Left forelimb (tissue), 1 donor: ENCODE measurements around the gene KRTAP5-3.
"Not testable (repeated sequence)": the region's sequence is repeated elsewhere in the genome, so short reads cannot be mapped to it uniquely, and the experiment has no call there.

ENCODE experiments used
- DNase-seq: peaks from one replicate; pipeline ENCODE4 v3.0.0-alpha.2; 2018; ENCODE audit warnings: low spot score

The KRTAP5-3 gene

GRCh38 chr11:1619449-1619848, 11.2 kb upstream of the KRTAP5-3 start:
- DNase-seq, result no peak

DNA sequence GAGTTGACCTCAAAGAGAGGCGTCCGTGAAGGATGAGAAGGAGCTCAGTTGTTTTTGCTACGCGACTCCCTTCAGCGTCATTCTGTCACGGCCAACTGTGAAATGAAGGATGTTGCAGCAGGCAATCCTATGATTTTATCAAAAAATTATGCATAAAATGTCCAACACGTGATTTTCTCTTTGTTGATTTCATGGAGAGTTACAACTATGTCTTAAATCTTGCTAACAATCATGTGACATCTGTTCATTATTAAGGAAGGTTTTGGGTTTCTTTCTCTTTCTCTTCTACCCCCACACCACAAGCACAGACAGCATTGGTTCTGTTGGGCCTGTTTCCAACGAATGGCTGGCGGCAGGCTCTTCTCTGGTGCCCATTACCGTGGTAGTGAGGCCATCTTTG, 10.0 kb upstream of the KRTAP5-3 start:
- no peak for DNase-seq

GRCh38 chr11:1607901-1608300, 362 bp downstream of the KRTAP5-3 start:
- DNase-seq, result not testable (repeated sequence)

- not testable (repeated sequence) for DNase-seq
Measured at GRCh38 chr11:1607156-1607845, 962 bp downstream of the KRTAP5-3 start.

GRCh38 chr11:1605923-1606322, 2.3 kb downstream of the KRTAP5-3 start:
- DNase-seq, result not testable (repeated sequence)

- no peak for DNase-seq
Measured at GRCh38 chr11:1604711-1605110, 3.6 kb downstream of the KRTAP5-3 start.

- DNase-seq, result no peak
Measured at GRCh38 chr11:1604181-1604580, 4.1 kb downstream of the KRTAP5-3 start.

DNA sequence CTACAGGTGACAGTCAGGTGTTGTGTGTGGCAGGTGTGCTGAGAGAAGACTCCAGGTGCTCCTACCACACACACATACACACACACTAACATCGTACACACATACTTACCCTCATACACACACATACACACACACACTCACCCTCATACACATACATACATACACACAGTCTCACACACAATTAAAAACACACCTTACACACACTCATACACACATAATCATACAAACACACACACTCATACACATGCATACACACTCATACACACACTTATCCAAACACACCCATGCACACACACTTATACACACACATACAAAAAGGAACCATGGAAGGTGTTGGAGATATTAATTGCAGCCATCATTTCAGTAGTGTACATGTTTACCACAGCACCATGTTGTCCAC, 4.6 kb downstream of the KRTAP5-3 start:
- no peak for DNase-seq

DNA sequence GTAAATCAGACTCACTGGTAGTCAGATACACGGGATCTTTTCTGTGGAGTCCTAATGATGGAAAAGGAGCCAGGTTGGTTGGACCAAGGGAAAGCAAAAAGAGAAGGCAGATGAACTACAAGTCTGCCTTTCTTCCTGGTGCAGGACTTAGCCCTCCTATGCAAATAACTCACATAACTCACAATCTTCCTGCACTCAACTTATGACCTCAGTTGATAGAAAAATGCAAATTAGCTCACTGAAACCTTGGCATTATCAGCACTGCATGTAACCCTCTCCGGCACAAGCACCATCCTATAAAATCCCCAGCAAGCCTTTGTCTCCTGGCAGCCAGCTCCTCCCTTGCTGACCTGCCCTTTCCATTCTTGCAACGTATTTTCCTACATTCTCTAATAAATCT, 6.6 kb downstream of the KRTAP5-3 start:
- DNase-seq, result not testable (repeated sequence)

GRCh38 chr11:1600626-1601025, 7.6 kb downstream of the KRTAP5-3 start:
- no peak for DNase-seq

DNA sequence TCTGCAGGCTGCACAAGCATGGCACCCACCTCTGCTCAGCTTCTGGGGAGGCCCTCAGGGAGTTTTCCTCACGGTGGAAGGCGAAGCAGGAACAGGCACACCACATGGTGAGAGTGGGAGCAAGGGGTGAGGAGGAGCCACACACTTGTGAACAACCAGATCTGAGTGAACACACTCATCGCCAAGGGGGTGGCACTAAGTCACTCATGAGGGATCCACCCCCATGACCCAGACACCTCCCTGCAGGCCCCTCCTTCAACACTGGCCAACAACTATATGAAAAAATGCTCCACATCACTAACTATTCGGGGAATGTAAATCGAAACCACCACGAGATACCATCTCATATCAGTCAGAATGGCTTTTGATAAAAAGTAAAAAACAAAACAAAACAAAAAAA, 9.4 kb downstream of the KRTAP5-3 start:
- no peak for DNase-seq

DNA sequence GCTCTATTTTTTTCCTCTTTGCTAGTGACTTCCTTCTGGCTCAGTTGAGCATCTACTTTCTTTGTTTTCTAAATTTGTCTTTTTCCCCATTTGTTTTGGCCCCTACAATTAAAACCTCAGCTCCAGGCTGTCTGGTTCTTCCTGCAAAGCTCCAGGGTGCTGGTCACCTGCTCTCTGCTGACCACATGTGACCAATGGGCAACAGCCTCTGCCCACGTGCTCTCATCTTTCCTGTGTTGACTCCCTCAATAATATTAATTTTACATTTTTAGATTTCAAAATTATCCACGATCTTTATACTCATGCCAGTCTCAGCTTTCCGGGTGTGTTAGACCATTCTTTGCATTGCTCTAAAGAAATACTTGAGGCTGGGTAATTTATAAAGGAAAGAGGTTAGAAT, 9.9 kb downstream of the KRTAP5-3 start:
- DNase-seq, result not testable (repeated sequence)

DNA sequence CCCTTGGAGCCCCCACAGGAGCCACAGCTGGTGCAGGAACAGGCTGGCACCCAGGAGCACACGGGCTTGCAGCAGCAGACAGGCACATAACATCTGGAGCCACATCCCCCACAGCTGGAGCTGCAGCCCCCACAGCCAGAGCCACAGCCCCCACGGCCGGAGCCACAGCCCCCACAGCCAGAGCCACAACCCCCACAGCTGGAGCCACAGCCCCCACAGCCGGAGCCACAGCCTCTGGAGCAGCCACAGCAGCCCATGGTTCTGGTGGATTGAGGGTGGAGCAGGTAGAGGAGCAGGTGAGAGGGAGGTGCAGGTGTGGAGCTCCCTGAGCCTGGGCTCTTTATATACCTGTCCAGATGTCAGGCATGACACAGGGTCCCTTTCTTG, 10.3 kb downstream of the KRTAP5-3 start, which contains the start of gene KRTAP5-2:
TSS of gene KRTAP5-2 (minus strand) at position 301 of the 387 bp plus-strand sequence. CDS start at position 257, 44 bp downstream.
- DNase-seq, result no peak

GRCh38 chr11:1597331-1597993, 10.8 kb downstream of the KRTAP5-3 start:
- DNase-seq, result no peak

GRCh38 chr11:1596576-1597121, 11.6 kb downstream of the KRTAP5-3 start:
- not testable (repeated sequence) for DNase-seq

DNA sequence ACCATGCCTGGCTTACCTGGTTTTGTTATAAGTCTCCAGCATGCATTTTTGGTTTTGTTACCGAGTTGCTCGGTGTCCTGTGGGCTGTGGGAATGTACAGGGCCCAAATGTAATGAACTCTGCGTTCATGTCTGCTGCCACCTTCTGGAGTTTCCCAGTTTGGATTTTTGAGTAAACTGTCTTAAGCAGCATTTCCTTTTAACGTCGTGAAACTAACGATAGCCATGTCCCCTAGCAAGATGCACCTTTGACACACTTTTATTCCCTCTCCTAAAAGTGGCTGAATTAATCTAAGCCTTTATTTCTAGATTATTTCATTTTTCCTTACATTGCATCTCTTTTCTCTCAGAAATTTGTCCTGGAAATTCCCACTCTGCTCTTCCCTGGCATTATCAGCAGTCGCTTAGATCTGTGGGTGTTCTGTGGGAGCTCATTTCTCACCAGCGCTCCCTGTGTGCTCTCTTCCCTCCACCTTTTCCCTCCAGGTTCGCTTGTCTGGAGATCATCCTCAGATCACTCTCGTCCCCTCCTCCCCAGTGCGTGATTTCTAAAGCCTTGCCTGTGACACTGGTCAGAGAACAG, 12.2 kb downstream of the KRTAP5-3 start:
- not testable (repeated sequence) for DNase-seq

DNA sequence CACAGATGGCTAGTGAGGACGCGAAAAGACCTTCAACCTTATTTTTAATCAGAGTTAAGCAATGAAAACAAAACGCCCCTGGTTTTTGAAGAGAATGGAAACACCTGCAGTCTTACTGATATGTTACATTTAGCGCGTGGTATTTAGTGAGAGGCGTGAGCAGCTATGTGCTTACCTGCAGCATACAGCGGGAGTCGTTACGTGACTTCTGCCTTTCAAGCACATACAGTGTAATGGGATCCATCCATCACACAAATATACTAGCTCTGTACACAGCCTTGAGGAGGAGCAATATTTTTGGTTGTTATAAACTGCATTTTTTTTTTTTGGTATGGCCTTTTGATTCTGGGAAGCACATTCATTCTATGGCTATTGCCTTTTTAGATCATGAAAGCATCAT, 15.6 kb downstream of the KRTAP5-3 start:
- no peak for DNase-seq

DNA sequence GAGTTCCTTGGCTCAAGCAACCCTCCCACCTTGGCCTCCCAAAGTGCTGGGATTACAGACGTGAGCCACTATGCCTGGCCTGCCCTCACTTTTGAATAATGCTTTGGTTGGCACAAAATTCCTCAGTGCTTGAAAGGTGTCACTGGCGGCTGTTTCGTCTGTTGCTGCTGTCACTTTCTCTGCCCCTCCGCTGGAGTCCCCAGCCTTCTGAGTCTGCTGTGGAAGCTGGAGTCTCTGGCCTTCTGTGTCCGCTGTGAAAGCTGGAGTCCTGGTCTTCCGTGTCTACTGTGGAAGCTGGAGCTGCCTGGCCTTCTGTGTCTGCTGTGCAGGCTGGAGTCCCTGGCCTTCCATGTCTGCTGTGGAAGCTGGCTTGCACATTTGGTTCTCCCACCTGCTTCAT, 18.3 kb downstream of the KRTAP5-3 start:
- no peak for DNase-seq

- DNase-seq, result not testable (repeated sequence)
Measured at GRCh38 chr11:1589191-1589963, 18.9 kb downstream of the KRTAP5-3 start.

DNA sequence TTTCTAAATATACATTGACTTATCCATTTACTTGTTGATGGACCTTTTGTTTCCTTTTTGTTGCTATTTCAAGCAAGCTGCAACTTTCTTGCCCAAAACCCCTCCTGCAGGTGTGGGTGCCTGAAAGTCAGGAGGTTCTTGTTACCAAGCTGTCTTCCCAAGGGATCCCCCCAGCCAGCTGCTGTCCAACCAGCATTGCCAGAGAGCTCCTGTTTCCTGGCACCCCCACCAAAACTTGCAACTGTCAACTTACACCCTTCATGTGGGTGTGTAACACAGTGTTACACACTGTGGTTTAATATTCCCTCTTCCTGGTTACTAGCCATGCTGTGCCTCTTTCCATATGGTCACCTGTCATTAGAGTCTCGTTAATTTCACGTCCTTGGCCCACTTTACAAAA, 21.6 kb downstream of the KRTAP5-3 start:
- no peak for DNase-seq

DNA sequence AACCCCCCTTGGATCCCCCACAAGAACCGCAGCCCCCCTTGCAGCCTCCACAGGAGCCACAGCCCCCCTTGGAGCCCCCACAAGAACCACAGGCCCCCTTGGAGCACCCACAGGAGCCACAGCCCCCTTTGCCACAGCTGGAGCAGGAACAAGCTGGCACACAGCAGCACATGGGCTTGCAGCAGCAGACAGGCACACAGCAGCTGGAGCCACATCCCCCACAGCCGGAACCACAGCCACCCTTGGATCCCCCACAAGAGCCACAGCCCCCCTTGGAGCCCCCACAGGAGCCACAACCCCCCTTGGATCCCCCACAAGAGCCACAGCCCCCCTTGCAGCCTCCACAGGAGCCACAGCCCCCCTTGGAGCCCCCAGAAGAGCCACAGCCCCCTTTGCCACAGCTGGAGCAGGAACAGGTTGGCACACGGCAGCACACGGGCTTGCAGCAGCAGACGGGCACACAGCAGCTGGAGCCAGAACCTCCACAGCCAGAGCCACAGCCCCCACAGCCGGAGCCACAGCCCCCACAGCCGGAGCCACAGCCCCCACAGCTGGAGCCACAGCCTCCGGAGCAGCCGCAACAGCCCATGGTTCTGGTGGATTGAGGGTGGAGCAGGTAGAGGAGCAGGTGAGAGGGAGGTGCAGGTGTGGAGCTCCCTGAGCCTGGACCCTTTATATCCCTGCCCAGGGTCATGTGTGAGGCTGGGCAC, 23.4 kb downstream of the KRTAP5-3 start, which contains the start of gene KRTAP5-1:
TSS of gene KRTAP5-1 (minus strand) at position 623 of the 710 bp plus-strand sequence. CDS start at position 589, 34 bp downstream.
- DNase-seq, result not testable (repeated sequence)
